Measurements from ENCODE around the gene BRI3BP.
A peak's percentile ranks its signal among the peaks of the same experiment; 100 is the strongest.
"Not testable (repeated sequence)": the region's sequence is repeated elsewhere in the genome, so short reads cannot be mapped to it uniquely, and the experiment has no call there.

The BRI3BP gene

GRCh38 chr12:125050868-125051267 is 57.4 kb downstream of the BRI3BP start:
- Histone ChIP-seq H3K4me1 (ENCODE audit: control insufficient read depth, insufficient read depth, low read length) (no peaks in the 10 kb centered on the region; the same call in 1 of the 2 replicates), H3K9me3 (ENCODE audit: control insufficient read depth, insufficient read depth, low read length) (no peaks in the 10 kb centered on the region), H3K9ac (ENCODE audit: low read depth, low read length) (no peak overlapping the region), H3K36me3 (ENCODE audit: control insufficient read depth, insufficient read depth, low read length) (no peaks in the 10 kb centered on the region), H3K27ac (ENCODE audit: low read depth, low read length) (no peak overlapping the region), H3K27me3 (ENCODE audit: control insufficient read depth, insufficient read depth, low read length) (no peaks in the 10 kb centered on the region), H3K4me3 (ENCODE audit: low read depth, low read length) (no peak overlapping the region)

GRCh38 chr12:125053821-125054220 is 60.4 kb downstream of the BRI3BP start:
- no peak overlapping the region for H3K4me3 ChIP-seq (ENCODE audit: low read depth, low read length)

GRCh38 chr12:125055591-125055990 is 62.1 kb downstream of the BRI3BP start:
- Histone ChIP-seq H3K4me1 (ENCODE audit: control insufficient read depth, insufficient read depth, low read length) (no peaks in the 10 kb centered on the region; the same call in 1 of the 2 replicates), H3K9ac (ENCODE audit: low read depth, low read length) (no peak overlapping the region), H3K9me3 (ENCODE audit: control insufficient read depth, insufficient read depth, low read length) (no peaks in the 10 kb centered on the region), H3K4me3 (ENCODE audit: low read depth, low read length) (no peak overlapping the region), H3K27me3 (ENCODE audit: control insufficient read depth, insufficient read depth, low read length) (no peaks in the 10 kb centered on the region), H3K36me3 (ENCODE audit: control insufficient read depth, insufficient read depth, low read length) (no peaks in the 10 kb centered on the region), H3K27ac (ENCODE audit: low read depth, low read length) (no peak overlapping the region)

More at GRCh38 chr12:125053821-125054220, 60.4 kb downstream of the BRI3BP start:
- no peaks in the 10 kb centered on the region for H3K36me3 ChIP-seq (ENCODE audit: control insufficient read depth, insufficient read depth, low read length)
- no peak overlapping the region for H3K9ac ChIP-seq (ENCODE audit: low read depth, low read length)
- no peaks in the 10 kb centered on the region for H3K27me3 ChIP-seq (ENCODE audit: control insufficient read depth, insufficient read depth, low read length)
- H3K27ac ChIP-seq (ENCODE audit: low read depth, low read length), result no peak overlapping the region
- H3K4me1 ChIP-seq (ENCODE audit: control insufficient read depth, insufficient read depth, low read length), result no peaks in the 10 kb centered on the region; the same call in 1 of the 2 replicates
- no peaks in the 10 kb centered on the region for H3K9me3 ChIP-seq (ENCODE audit: control insufficient read depth, insufficient read depth, low read length)

GRCh38 chr12:125056306-125056705 is 62.9 kb downstream of the BRI3BP start:
- Histone ChIP-seq H3K27ac (ENCODE audit: low read depth, low read length) (no peak overlapping the region), H3K27me3 (ENCODE audit: control insufficient read depth, insufficient read depth, low read length) (no peaks in the 10 kb centered on the region), H3K36me3 (ENCODE audit: control insufficient read depth, insufficient read depth, low read length) (no peaks in the 10 kb centered on the region), H3K4me3 (ENCODE audit: low read depth, low read length) (no peak overlapping the region), H3K9me3 (ENCODE audit: control insufficient read depth, insufficient read depth, low read length) (peaks cover 5% of the 10 kb centered on the region), H3K4me1 (ENCODE audit: control insufficient read depth, insufficient read depth, low read length) (no peaks in the 10 kb centered on the region), H3K9ac (ENCODE audit: low read depth, low read length) (no peak overlapping the region)

- Histone ChIP-seq H3K9ac (ENCODE audit: low read depth, low read length) (no peak overlapping the region), H3K27ac (ENCODE audit: low read depth, low read length) (no peak overlapping the region), H3K9me3 (ENCODE audit: control insufficient read depth, insufficient read depth, low read length) (peaks cover 6% of the 10 kb centered on the region), H3K4me1 (ENCODE audit: control insufficient read depth, insufficient read depth, low read length) (peaks cover 4% of the 10 kb centered on the region; the same call in 1 of the 2 replicates), H3K36me3 (ENCODE audit: control insufficient read depth, insufficient read depth, low read length) (no peaks in the 10 kb centered on the region), H3K27me3 (ENCODE audit: control insufficient read depth, insufficient read depth, low read length) (no peaks in the 10 kb centered on the region), H3K4me3 (ENCODE audit: low read depth, low read length) (no peak overlapping the region)
Observed at GRCh38 chr12:125057708-125058107, 64.3 kb downstream of the BRI3BP start.

- no peak overlapping the region for H3K27ac ChIP-seq (ENCODE audit: low read depth, low read length)
- H3K36me3 ChIP-seq (ENCODE audit: control insufficient read depth, insufficient read depth, low read length), result no peaks in the 10 kb centered on the region
- H3K9ac ChIP-seq (ENCODE audit: low read depth, low read length), result no peak overlapping the region
- H3K9me3 ChIP-seq (ENCODE audit: control insufficient read depth, insufficient read depth, low read length), result peaks cover 6% of the 10 kb centered on the region
- H3K4me3 ChIP-seq (ENCODE audit: low read depth, low read length), result no peak overlapping the region
- H3K27me3 ChIP-seq (ENCODE audit: control insufficient read depth, insufficient read depth, low read length), result no peaks in the 10 kb centered on the region
- H3K4me1 ChIP-seq (ENCODE audit: control insufficient read depth, insufficient read depth, low read length), result peaks cover 15% of the 10 kb centered on the region
Observed at GRCh38 chr12:125061229-125061628, 67.8 kb downstream of the BRI3BP start.

GRCh38 chr12:125063522-125063921 is 70.1 kb downstream of the BRI3BP start:
- not testable (repeated sequence) for H3K9me3 ChIP-seq (ENCODE audit: control insufficient read depth, insufficient read depth, low read length); H3K4me3 ChIP-seq (ENCODE audit: low read depth, low read length); H3K27ac ChIP-seq (ENCODE audit: low read depth, low read length); H3K27me3 ChIP-seq (ENCODE audit: control insufficient read depth, insufficient read depth, low read length); H3K9ac ChIP-seq (ENCODE audit: low read depth, low read length); H3K36me3 ChIP-seq (ENCODE audit: control insufficient read depth, insufficient read depth, low read length)
- peaks cover 19% of the 10 kb centered on the region for H3K4me1 ChIP-seq (ENCODE audit: control insufficient read depth, insufficient read depth, low read length)

GRCh38 chr12:125064492-125064891 is 71.0 kb downstream of the BRI3BP start:
- peak overlapping the region; percentile 57 for H3K9ac ChIP-seq (ENCODE audit: low read depth, low read length)

GRCh38 chr12:125065021-125065918 is 71.8 kb downstream of the BRI3BP start, which contains the start of gene AACS:
AACS (plus strand) TSS chr12:125065435; CDS start chr12:125065585, 150 bp downstream.
- peaks cover 6% of the 10 kb centered on the region for H3K9me3 ChIP-seq (ENCODE audit: control insufficient read depth, insufficient read depth, low read length)
- no peaks in the 10 kb centered on the region; the same call in 1 of the 2 replicates for H3K36me3 ChIP-seq (ENCODE audit: control insufficient read depth, insufficient read depth, low read length)
- peaks cover 19% of the 10 kb centered on the region for H3K4me1 ChIP-seq (ENCODE audit: control insufficient read depth, insufficient read depth, low read length)
- H3K27me3 ChIP-seq (ENCODE audit: control insufficient read depth, insufficient read depth, low read length), result no peaks in the 10 kb centered on the region
- H3K4me3 ChIP-seq (ENCODE audit: low read depth, low read length), result peak within 1 kb of the TSS; percentile 77
- H3K27ac ChIP-seq (ENCODE audit: low read depth, low read length), result peak within 1 kb of the TSS; percentile 51
- peak within 1 kb of the TSS; percentile 57 for H3K9ac ChIP-seq (ENCODE audit: low read depth, low read length)

More at GRCh38 chr12:125064492-125064891, 71.0 kb downstream of the BRI3BP start:
- H3K4me3 ChIP-seq (ENCODE audit: low read depth, low read length), result peak overlapping the region; percentile 77
- no peaks in the 10 kb centered on the region for H3K27me3 ChIP-seq (ENCODE audit: control insufficient read depth, insufficient read depth, low read length)
- H3K27ac ChIP-seq (ENCODE audit: low read depth, low read length), result no peak overlapping the region
- H3K4me1 ChIP-seq (ENCODE audit: control insufficient read depth, insufficient read depth, low read length), result peaks cover 19% of the 10 kb centered on the region
- H3K9me3 ChIP-seq (ENCODE audit: control insufficient read depth, insufficient read depth, low read length), result peaks cover 6% of the 10 kb centered on the region
- H3K36me3 ChIP-seq (ENCODE audit: control insufficient read depth, insufficient read depth, low read length), result no peaks in the 10 kb centered on the region; the same call in 1 of the 2 replicates

- H3K27ac ChIP-seq (ENCODE audit: low read depth, low read length), result peak overlapping the region; percentile 51
- no peaks in the 10 kb centered on the region for H3K27me3 ChIP-seq (ENCODE audit: control insufficient read depth, insufficient read depth, low read length)
- peaks cover 4% of the 10 kb centered on the region for H3K9me3 ChIP-seq (ENCODE audit: control insufficient read depth, insufficient read depth, low read length)
- peak overlapping the region; percentile 44; the same call in 1 of the 2 replicates for H3K9ac ChIP-seq (ENCODE audit: low read depth, low read length)
- peaks cover 19% of the 10 kb centered on the region for H3K4me1 ChIP-seq (ENCODE audit: control insufficient read depth, insufficient read depth, low read length)
- H3K4me3 ChIP-seq (ENCODE audit: low read depth, low read length), result peak overlapping the region; percentile 77
- peaks cover 2% of the 10 kb centered on the region; the same call in 1 of the 2 replicates for H3K36me3 ChIP-seq (ENCODE audit: control insufficient read depth, insufficient read depth, low read length)
Observed at GRCh38 chr12:125065919-125066570, 72.6 kb downstream of the BRI3BP start.

GRCh38 chr12:125068391-125068790 is 74.9 kb downstream of the BRI3BP start:
- Histone ChIP-seq H3K27ac (ENCODE audit: low read depth, low read length) (no peak overlapping the region), H3K9ac (ENCODE audit: low read depth, low read length) (no peak overlapping the region), H3K9me3 (ENCODE audit: control insufficient read depth, insufficient read depth, low read length) (no peaks in the 10 kb centered on the region), H3K4me3 (ENCODE audit: low read depth, low read length) (no peak overlapping the region), H3K27me3 (ENCODE audit: control insufficient read depth, insufficient read depth, low read length) (no peaks in the 10 kb centered on the region), H3K36me3 (ENCODE audit: control insufficient read depth, insufficient read depth, low read length) (peaks cover 10% of the 10 kb centered on the region; the same call in 1 of the 2 replicates), H3K4me1 (ENCODE audit: control insufficient read depth, insufficient read depth, low read length) (peaks cover 9% of the 10 kb centered on the region)
